NCI-H748 (cell line): ENCODE results near the gene MED12L.
"Not testable (repeated sequence)": the region's sequence is repeated elsewhere in the genome, so short reads cannot be mapped to it uniquely, and the experiment has no call there.

Source experiments
- DNase-seq: peaks from one replicate; lab custom pipeline; 2025; ENCODE audit not compliant: unreplicated experiment; lab: John Stamatoyannopoulos, UW

The MED12L gene

DNA sequence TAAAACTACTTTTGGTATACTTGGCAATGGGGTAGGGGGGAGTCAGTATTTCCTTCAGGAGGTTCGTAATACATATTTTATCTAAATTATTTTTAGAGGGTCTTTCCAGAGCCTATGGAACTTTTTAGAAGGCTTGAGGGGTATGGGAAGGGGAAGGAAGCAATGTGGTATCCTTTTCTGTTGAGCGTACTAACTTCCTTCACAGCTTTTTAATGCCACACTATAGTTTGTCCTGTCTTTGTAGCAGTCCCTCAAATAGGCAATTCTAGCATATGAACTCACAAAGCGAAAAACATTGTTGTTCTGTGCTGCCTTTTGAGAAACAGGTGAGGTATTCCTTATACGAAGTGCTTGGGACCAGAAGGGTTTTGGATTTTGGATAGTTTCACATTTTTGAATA is 266.2 kb downstream of the MED12L start:
- DNase-seq, result no peak

DNA sequence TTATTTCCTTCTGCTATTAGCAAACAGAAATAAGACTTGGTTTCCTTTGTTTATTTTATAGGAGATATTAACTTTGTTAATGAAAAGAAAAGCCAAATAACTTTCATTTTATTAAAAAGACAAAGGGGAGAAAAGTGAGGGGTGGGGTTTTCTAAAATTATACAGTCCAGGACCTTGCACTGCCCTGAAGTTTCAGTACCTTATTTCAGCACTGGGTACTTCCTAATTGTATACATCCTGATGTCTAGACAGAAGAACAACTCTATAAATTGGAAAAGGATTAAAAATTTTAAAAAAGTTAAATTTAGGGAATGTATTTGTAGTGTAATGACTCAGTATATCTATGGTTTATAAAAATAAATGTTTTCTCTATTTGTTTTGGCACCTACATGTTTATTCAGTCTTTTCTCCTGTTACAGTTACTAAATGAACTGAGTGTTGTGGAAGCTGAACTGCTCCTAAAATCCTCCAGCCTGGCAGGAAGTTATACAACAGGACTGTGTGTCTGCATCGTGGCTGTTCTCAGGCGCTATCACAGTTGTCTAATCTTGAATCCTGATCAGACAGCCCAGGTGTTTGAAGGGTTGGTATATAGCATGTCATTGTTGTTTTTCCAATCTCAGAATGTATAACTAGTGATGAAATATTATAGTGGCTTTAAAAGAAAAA is 271.5 kb downstream of the MED12L start:
- no peak for DNase-seq

DNA sequence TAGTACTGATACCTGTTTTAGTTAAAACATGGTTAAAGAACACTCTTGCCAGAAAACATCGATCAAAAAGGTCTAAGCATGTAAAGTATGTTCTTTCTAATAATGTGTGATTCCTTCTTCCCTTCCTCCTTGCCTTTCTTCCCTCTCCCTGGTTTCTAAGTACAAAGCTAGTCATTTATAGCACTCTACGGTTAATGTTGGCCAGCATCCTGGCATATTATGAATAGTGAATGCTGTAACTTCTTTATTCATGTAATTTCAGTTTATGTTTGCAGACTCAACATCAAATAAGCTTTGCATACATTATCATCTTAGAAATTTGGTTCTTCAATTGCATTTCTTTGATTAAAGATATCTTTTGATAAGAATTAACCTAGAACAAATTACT is 272.0 kb downstream of the MED12L start:
- no peak for DNase-seq

DNA sequence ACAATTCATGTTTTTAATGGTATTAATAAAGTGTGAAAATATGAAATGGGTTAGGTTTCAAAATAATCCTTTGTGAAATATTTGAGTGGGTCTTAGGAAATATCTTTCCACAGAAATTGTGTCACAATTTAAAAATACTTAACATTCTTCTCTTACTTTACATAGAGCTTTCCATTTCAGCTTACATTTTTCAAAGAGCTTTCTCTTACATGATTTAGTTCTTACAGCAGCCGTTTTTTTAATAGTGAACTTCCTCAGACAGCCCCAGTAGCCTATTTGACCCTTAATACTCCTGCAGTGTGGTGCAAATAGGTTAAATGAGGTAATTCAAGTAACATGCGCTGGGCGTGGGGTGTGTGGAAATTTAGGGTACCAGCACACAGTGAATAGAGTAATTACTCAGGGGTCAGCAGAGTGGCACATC is 277.3 kb downstream of the MED12L start:
- no peak for DNase-seq

DNA sequence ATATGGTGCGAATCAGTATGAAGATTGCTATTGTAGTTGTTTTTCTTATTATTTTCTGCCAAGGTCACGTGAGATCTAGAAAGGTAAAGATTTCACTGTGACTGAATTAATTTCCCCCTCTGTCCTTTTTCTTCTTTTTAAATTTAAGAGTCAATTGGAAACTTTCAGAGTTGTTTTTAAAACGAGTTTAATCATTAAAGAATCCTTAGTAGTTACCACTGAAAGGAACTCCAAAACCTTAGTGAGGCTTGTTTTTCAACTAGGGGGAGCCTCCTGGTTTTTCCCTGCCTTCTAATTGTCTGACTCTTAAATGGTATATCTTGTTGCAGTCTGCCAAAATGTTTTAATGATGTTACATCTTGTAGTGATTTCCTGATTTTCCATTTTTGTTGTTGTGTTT is 281.5 kb downstream of the MED12L start:
- DNase-seq, result no peak

DNA sequence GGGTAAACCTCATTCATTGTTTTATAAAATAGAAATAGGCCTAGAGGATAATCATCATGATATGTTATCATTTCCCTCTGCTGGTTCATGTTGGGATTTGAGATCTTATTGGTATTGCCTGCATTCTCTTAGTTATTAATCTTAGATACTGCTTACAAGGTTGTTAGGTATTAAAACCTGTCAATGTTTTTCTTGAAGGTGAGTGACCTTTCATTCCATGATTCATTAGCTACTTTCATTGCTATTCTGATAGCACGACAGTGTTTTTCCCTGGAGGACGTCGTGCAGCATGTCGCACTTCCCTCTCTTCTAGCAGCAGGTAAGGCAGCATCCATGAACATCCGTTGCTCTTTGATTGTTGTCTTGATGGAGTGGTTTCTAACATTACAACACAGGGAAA is 282.0 kb downstream of the MED12L start:
- DNase-seq, result no peak

DNA sequence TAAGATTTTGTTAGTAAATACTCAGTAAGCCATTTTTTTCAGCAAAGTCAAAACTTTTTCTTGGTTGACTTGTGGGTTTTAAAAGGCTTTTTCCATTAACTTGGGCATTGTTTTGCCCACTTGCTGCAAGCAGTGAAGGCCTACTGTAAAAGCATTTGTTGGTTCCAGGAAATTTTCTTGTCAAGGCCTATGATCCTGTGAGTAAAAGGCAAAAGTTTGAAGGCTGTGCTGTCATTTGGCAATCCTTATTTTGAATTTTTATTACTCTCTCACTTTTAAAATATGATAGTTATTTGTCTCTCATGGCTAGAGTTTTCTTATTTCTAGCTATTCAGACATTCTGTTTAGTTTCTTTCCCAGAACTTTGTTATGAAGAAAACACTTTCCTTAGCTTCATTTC is 286.1 kb downstream of the MED12L start:
- no peak for DNase-seq

DNA sequence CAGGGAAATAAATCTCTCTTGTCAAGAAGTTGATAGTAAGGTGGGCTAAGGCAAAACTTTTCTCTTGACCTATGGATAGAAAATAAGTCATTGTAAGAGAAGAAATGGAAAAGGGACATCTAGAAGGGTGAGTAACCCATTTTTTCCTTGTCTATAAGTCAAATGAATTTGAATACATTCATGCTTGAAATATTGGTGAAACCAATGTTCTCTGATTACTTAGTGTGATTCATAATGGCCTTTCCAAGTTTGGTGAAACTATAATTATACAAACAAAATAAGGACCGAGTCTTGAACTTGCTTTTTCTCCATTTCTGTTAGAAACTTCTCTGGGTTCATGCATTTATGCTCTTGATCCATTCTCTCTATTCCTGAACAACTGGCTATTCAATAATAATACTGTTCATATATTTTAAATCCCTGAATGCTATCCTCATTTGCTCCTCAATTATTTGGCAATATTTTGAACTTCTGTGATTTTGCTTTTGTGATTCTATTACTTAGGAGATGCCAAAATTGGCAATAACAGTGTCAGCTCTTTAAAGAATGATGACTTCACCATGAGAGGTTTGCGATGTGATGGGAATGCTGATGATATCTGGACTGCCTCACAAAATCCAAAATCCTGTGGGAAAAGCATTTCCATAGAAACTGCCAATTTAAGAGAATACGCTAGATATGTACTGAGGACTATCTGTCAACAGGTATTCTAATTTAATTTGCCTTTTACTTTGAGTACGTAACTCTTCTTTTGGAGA is 286.8 kb downstream of the MED12L start:
- DNase-seq, result no peak

DNA sequence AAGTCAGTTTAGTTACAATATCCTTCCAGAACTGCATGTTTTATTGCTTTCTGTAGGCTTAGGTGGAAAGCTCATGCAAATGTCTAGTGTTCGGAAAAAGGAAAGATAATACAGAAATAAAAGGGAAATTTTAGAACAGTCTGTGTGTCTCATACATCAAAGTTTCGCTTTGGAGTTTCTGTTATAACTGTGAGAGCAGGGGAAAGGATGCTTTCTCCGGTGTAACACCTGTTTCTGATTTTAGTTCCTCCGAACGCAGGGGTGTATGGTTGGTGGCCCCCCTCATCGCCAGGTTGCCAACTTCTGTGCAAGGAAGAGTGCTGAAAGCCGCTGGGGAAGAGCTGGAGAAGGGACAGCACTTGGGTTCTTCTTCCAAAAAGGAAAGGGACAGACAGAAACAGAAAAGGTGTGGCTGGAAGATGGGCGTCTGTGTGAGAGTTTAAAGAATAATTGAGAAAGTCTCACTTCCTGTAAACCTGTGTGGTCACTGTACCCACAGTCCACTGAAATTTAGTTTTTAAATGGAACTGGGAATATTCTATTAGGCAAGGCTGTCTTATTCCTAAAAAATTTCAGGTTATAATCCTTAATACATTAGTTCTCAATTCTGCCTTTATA is 292.4 kb downstream of the MED12L start:
- DNase-seq, result no peak

DNA sequence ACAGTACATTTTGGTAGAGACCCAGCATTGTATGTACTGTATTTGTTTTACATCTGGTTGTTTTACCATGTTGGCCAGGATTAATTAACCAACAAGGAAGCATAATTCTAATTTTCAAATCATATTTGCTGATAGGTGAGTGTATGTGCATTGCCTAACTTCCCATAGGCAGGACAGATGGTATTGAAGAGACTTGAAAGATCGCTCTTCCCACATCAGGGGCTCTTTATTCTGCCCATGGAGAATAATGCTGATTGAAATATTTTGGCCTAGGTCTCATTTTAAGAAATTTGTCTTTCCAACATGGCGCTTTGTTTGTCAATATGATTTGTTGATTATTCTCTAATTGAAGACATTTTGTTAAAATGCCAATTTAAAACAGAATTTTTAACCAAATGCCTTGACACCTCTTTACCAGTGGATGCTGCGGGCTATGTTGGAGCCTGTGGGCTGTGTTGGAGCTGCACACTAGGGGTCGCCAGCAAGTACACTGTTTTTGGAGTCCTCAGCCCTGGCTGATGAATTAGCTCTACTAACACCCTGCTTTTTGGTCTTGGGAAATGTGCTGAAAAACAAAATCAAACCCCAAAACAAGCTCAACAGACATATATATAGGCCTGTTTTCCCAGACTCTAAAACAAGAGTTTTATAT is 293.7 kb downstream of the MED12L start:
- peak; percentile 13 for DNase-seq

DNA sequence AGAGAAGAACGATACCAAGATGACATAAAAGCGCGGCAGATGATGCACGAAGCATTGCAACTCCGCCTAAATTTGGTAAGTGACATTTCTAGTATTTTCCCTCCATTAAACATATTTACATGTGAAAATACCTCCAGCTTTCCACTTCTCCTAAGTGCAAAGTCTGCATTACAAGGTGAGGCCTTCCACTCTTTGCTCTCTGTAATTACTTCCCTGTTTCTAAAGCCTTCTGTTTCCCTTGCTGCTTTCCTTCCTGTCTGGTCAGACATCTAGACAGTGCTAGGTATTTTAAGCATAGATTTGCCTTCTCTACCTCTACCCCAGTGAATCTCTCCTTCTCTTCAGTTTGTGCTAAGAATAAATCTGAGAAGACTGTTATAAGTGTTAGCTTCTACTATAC is 297.2 kb downstream of the MED12L start:
- DNase-seq, result no peak

DNA sequence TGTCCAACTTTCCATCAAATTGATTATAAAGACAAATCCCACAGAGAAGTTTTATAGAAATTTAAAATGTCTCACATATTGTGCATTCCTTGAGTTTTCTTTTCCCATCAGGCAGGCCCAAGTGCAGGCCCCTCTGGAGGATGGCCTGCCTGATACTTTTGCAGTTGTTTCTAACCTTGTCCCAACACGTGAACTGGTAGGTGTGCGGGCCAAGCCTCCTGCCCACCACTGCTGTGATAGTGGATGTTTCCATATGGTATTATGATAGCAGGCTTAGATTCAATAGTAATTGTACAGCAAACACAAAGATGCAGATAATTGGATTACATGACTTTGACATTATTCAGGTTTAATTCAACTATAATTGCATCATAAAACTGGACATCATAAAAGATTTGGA is 297.6 kb downstream of the MED12L start:
- DNase-seq, result peak; percentile 9

DNA sequence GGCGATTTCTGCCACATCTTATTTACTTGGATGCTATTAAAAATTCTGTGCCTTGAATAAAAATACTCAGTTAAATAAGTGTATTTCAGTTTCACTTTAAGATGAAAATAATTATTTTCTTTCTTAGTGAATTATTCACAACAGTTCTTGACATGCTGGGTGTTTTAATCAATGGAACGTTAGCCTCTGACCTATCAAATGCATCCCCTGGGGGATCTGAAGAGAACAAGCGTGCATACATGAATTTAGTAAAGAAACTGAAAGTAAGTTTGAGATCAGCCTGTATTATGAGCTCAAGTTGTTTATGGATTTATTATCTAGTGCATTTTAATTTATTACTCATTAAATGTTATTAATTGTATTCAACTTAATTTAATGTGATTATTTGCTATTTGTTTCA is 298.5 kb downstream of the MED12L start:
- DNase-seq, result no peak

DNA sequence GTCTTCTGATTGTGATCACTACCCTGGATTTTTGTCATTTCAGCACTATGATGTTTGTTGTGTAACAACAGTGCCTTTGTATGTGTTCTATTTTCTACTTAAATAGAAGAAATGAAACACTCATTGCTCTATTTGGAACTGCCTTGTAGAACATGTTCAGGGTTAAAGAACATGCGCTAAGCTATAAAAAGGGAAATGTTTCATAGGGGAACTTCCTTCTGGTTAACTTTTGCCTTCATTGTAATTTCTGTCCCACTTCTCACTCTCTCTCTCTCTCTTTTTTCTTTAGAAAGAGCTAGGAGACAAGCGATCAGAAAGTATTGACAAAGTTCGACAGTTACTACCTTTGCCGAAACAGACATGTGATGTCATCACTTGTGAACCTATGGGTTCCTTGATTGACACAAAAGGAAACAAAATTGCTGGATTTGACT is 299.3 kb downstream of the MED12L start, which contains the start of gene P2RY12:
TSS of gene P2RY12 (minus strand) at position 13 of the 434 bp plus-strand sequence. CDS start 45,908 bp downstream, outside the sequence.
- no peak for DNase-seq

DNA sequence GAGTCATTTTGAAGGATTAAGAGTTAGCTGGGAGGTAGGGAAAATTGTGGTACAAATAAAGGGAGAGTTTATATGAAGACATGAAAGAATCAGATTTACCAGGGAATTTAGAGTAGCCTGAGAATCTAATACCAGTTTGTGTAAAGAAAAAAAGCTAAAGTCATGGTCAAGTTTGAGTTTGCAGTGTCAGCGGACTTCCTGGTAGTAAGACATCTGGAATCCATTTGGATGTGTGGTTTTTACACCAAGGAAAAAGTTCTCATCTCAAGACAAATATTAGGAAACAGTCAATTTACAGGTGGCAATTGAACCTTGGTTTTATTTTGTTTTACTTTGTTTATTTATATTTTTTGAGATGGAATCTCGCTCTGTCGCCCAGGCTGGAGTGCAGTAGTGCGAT is 300.6 kb downstream of the MED12L start:
- no peak for DNase-seq

DNA sequence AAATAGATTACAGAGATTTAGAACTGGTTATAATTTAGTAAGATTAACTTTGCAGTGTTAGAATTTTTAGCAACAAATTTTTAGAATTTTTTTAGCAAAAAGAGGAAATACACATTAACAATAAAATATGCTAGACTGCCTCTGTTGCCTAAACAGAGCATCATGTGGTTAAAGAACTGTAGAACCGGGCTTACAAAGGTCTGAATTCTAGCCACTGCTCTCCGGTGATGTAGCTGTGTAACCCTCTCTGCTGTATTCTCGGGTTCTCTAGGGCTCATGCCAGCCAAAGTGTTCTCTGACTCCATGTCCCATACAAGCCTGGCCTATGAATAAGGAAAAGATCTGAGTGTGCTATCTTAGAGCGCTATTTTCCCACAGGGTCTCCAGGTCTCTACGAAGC is 302.0 kb downstream of the MED12L start:
- no peak for DNase-seq

DNA sequence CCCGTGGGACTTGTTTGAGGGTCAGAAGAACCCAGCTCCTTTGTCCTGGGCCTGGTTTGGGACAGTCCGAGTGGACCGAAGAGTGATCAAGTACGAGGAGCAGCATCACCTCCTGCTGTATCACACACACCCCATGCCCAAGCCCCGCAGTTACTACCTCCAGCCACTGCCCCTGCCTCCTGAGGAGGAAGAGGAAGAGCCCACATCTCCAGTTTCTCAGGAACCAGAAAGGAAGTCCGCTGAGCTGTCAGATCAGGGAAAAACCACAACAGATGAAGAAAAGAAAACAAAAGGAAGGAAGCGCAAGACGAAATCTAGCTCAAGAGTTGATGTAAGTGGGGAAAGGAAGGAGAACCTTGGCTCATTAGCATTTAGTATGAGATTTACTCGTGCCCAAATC is 302.4 kb downstream of the MED12L start:
- DNase-seq, result no peak

DNA sequence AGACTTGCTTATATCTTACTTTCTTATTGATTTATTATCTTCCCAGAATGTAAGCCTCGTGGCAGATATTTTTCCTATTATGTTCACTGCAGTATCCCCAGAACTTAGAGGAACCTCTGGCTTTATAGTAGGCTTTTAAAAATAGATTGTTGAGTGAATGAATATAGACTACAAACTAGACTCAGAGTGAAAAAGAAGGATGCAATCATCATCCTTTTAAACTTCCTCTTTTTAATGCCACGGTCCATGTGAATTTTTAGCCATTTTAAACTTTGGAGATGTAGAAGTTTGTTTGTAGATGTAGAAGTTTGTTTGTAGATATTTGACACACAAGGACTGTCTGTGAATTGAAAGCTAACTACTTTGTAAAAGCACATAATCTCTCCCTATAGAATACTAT is 306.3 kb downstream of the MED12L start:
- no peak for DNase-seq

DNA sequence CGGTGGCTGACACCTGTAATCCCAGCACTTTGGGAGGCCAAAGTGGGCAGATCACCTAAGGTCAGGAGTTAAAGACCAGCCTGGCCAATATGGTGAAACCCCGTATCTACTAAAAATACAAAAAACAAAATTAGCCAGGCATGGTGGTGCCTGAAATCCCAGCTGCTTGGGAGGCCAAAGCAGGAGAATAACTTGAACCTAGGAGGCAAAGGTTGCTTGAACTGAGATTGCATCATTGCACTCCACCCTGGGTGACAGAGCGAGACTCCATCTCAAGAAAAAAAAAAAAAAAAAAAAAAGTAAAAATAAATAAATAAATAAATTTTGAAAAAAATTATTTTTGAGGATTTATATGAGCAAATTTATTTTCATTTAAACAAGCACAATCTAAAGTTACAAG is 306.7 kb downstream of the MED12L start:
- not testable (repeated sequence) for DNase-seq

DNA sequence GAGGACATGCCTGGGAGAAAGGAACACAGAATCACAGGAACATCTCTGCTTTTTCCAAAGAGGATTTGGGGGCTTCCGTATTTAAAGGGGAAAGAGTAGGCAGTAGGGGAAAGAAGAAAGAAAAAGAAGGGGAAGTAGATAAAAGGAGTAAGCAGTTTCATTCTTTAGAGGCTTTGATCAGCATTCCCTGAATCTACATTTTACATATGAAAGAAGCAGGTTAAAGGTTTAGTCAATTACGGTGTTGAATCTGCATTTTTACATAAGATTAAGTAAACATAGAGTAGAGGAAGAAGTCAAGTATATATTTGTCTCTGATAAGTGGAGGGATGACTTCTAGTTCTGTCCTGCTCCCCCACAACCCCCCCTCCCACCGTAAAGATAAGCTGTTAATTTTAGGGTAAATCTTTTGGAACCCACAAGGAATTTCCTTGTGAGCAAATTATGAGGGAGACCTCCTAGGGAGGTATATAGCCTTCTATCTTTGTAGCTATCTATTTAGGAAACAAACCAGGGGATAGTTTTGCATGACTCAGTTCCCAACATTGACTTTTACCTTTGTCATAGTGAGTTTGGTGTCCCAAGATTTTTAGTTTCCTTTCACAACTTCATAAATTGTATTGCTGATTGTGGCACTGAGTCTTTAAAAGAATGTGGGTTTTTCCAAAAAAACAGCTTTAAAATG is 307.8 kb downstream of the MED12L start:
- DNase-seq, result no peak

DNA sequence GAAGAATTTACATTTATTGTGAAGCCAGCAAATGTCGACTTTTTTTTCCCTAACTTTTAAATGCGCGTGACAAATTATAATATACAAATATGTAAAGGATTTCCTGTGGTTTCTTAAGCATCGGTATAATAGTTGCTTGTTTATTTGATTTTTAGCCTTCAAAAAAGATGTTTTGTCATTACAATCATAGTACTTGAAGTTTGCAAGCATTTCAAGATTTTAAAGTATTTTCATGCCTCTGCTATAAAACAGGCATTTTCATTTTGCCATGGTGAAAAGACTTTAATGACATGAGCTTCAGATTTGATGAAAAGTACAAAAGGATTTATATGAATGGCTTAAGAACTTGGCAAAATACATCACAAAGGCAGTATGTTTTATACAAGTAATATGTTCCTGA is 308.5 kb downstream of the MED12L start:
- no peak for DNase-seq
